Astrocyte of the cerebellum (primary cell): Measurements from ENCODE around the gene CASQ2.

Experiments
- DNase-seq: peaks from one replicate; pipeline ENCODE4 v3.0.0-alpha.2; 2011; ENCODE audit warnings: low read depth
- H3K4me3 ChIP-seq: 2 replicates; pipeline ENCODE4 v1.5.1; 2011; ENCODE audit warnings: mild to moderate bottlenecking, low read depth, low read length, moderate library complexity
- in situ Hi-C: cut with HindIII; loops from 2 replicates; pipeline ENCODE4 v1.10.0; 2017; ENCODE audit warnings: low sequenced_read_pairs
- TF ChIP-seq, protein P1 (sequence below): IDR thresholded peaks from 2 replicates; pipeline ENCODE4 v1.5.1; 2012; ENCODE audit warnings: low read length, low read depth, moderate library complexity, mild to moderate bottlenecking; ENCODE audit errors: missing control alignments

CASQ2 gene

GRCh38 chr1:115694805-115695204 lies 73.7 kb downstream of the CASQ2 start:
- TF ChIP-seq, protein P1, sequence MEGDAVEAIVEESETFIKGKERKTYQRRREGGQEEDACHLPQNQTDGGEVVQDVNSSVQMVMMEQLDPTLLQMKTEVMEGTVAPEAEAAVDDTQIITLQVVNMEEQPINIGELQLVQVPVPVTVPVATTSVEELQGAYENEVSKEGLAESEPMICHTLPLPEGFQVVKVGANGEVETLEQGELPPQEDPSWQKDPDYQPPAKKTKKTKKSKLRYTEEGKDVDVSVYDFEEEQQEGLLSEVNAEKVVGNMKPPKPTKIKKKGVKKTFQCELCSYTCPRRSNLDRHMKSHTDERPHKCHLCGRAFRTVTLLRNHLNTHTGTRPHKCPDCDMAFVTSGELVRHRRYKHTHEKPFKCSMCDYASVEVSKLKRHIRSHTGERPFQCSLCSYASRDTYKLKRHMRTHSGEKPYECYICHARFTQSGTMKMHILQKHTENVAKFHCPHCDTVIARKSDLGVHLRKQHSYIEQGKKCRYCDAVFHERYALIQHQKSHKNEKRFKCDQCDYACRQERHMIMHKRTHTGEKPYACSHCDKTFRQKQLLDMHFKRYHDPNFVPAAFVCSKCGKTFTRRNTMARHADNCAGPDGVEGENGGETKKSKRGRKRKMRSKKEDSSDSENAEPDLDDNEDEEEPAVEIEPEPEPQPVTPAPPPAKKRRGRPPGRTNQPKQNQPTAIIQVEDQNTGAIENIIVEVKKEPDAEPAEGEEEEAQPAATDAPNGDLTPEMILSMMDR: no peak
- no peak overlapping the region for H3K4me3 ChIP-seq
- in situ Hi-C loops: no loop called here
- DNase-seq: no peak

GRCh38 chr1:115692224-115692623 lies 76.3 kb downstream of the CASQ2 start:
- no peak overlapping the region for H3K4me3 ChIP-seq
- TF ChIP-seq, protein P1: no peak
- DNase-seq: no peak
- in situ Hi-C loops: no loop called here

GRCh38 chr1:115690972-115691371 lies 77.5 kb downstream of the CASQ2 start:
- no peak for DNase-seq
- no peak overlapping the region for H3K4me3 ChIP-seq
- TF ChIP-seq, protein P1: no peak
- in situ Hi-C loops: no loop called here

- in situ Hi-C loops: no loop called here
- no peak for DNase-seq
- no peak overlapping the region for H3K4me3 ChIP-seq
- TF ChIP-seq, protein P1: no peak
Measured at GRCh38 chr1:115687744-115688143, 80.8 kb downstream of the CASQ2 start.

GRCh38 chr1:115685029-115685705 lies 83.3 kb downstream of the CASQ2 start:
- H3K4me3 ChIP-seq: no peak overlapping the region
- TF ChIP-seq, protein P1: no peak
- in situ Hi-C loops: no loop called here
- DNase-seq: no peak

DNA sequence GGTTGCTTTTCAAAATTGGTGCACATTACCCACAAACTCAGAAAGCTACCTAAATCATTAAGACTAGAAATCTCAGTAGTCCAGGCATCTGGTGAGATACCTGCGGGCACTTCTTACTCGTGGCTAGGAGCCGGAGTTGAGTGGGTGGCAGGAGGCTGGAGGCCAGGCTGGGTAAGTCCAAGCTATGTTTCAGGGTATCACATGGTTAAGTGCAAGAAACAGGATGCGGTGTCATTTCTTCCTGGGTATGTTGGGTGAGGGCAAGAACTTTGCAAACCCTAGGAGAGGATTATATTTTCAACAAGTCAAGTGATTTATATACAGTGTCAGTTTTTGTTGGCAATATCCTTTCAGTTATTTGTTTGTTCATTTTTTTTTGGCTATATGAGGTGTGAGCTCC lies 85.7 kb downstream of the CASQ2 start:
- DNase-seq: no peak
- in situ Hi-C loops: no loop called here
- TF ChIP-seq, protein P1: no peak
- no peak overlapping the region for H3K4me3 ChIP-seq

- no peak for DNase-seq
- in situ Hi-C loops: no loop called here
- no peak overlapping the region for H3K4me3 ChIP-seq
- TF ChIP-seq, protein P1: no peak
Measured at GRCh38 chr1:115680730-115681111, 87.8 kb downstream of the CASQ2 start.
